Stimulated activated CD8-positive, alpha-beta memory T cell treated with anti-CD3 and anti-CD28 coated beads, Interleukin-7, amount 100 ng/mL, for 48 hours (primary cell): ENCODE measurements around the gene GOLPH3.
"Not testable (repeated sequence)": the region's sequence is repeated elsewhere in the genome, so short reads cannot be mapped to it uniquely, and the experiment has no call there.

ENCODE experiments used
- DNase-seq, 2 donors: peaks; one replicate each; pipeline ENCODE4 v3.0.0-alpha.2; 2020; ENCODE audit warnings: low read depth in 1 of 2; ENCODE audit errors: extremely low read depth in 1 of 2

GOLPH3 gene

DNA sequence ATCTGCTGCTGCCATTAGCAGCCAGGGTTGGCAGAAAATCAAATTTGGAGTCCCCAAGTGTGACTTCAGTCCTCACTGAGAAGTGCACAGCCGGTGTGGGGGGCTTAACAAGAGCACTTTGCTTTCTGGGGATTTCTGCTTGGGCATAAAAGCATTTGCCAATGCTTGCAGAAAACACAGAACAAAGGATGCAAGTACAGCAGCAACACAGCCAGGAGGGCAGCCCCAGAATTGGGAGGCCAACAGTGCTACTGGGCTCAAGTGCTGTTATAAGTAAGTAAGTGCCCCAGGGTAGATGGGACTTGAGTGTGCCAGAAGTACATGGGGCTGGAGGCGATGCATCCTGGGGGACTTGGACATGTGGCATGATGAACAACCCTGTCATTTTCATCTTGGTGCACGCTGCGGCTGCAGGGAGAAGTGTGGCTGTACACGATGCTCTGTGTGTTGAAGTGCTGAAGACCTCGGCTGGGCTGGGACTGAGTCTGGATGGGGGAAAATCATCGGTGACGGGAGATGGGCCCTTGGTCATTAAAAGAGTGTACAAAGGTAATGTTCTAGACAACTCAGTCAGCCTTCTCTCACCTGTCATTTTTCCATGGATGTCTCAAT, 73.3 kb downstream of the GOLPH3 start:
- no peak for DNase-seq

GRCh38 chr5:32100230-32100629, 73.9 kb downstream of the GOLPH3 start:
- no peak for DNase-seq

DNA sequence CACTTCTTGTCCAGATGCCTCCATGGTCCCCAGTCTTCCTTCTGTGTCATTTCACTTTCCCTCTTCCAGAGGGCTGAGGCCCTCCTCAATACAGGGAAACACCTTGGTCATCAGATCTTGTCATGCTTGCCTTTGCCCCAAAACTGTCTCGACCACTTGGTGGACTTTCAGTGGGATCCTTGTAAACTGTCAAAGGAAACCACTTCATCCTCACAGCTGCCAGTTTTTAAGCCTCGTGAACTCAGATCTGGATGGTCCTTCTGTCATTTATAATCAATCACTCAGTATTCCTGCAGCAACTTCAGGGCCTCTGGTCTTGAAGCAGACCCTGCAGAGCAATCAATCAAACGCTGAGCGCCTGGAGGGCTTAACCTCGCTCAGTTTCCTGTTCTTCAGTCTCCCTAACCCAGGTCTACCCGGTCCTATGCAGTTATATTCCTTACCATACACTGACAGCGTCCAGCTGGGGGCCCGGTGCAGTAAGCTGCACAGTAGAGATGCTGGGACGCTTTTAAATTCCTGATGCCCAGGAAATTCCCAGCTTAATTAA, 74.6 kb downstream of the GOLPH3 start:
- DNase-seq, result no peak

DNA sequence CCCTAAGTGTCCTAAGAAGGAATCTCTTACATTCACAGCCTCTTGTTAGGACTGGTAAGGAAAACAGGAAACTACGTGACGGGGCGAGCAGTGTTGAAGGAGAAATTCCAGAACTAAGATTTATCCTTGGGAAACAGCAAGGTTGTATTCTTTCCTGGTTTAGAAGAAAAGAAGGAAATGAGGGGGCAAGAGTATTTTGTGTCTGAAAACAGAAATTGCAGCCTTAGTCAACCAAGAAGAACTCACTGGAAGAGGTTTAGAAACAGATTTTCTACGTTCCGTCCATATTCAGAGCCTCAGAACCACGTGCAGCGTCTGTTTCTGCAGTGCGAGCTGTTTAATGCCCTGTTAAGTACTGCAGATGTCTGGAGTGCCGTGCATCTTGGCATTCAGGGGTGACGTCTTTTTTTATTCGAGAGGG, 75.2 kb downstream of the GOLPH3 start:
- DNase-seq, result no peak

- DNase-seq, result no peak
These were observed 75.8 kb downstream of the GOLPH3 start for GRCh38 chr5:32098291-32098690.

- no peak for DNase-seq
These were observed 77.1 kb downstream of the GOLPH3 start for GRCh38 chr5:32096891-32097595.

DNA sequence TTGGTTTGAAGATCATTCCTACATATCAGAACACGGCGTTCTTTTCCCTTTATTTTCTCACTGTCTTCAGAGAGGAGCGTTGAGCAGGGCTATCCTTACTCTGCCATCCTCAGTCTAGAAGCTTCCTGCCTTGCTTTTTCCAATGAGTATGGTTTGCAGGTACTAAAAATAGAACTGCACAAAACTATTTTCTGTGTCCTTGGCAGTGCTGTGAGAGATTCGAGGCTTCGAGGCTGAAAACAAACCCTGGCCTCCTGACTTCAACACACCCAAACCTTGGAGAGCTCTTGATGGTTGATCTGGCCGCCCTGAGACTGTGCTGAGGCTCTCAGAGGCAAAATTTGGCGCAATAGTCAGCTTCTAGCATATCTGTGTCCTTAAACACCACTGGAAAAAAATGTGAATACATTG, 78.9 kb downstream of the GOLPH3 start:
- DNase-seq, result no peak

DNA sequence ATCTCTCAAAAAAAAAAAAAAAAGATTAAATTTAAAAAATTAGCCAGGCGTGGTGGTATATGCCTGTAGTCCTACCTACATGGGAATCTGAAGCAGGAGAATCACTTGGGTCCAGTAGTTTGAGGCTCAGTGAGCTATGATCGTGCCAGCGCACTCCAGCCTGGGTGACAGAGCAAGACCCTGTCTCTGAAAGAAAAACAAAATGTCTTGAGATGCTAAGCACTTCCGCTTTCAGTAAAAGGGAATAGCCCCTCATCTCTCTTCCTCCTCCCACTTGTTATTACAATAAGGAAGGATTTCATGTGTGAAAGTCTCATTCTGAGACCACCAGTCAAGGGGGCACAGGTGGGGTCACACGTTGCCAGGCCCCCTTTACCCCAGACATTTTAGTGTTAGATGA, 79.4 kb downstream of the GOLPH3 start:
- DNase-seq, result no peak

- peak; percentile 26 to 40 for DNase-seq
These were observed 80.9 kb downstream of the GOLPH3 start for GRCh38 chr5:32092938-32093812.

DNA sequence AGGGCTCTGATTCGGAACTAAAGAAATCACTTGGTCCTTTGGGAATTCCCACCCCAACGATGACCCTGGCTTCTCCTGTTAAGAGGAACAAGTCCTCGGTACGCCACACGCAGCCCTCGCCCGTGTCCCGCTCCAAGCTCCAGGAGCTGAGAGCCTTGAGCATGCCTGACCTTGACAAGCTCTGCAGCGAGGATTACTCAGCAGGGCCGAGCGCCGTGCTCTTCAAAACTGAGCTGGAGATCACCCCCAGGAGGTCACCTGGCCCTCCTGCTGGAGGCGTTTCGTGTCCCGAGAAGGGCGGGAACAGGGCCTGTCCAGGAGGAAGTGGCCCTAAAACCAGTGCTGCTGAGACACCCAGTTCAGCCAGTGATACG, 83.4 kb downstream of the GOLPH3 start:
- DNase-seq, result no peak

- DNase-seq, result no peak
These were observed 83.9 kb downstream of the GOLPH3 start for GRCh38 chr5:32090026-32090754.

- DNase-seq, result no peak
These were observed 84.7 kb downstream of the GOLPH3 start for GRCh38 chr5:32089146-32090000.

DNA sequence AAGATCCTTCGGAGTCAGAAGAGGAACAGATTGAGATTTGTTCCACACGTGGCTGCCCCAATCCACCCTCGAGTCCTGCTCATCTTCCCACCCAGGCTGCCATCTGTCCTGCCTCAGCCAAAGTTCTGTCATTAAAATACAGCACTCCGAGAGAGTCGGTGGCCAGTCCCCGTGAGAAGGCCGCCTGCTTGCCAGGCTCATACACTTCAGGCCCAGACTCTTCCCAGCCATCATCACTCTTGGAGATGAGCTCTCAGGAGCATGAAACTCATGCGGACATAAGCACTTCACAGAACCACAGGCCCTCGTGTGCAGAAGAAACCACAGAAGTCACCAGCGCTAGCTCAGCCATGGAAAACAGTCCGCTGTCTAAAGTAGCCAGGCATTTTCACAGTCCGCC, 85.9 kb downstream of the GOLPH3 start:
- no peak for DNase-seq

- no peak for DNase-seq
These were observed 86.7 kb downstream of the GOLPH3 start for GRCh38 chr5:32087086-32088082.

- no peak for DNase-seq
These were observed 90.1 kb downstream of the GOLPH3 start for GRCh38 chr5:32083981-32084430.

- no peak for DNase-seq
These were observed 91.4 kb downstream of the GOLPH3 start for GRCh38 chr5:32082701-32083100.

- not testable (repeated sequence) for DNase-seq
These were observed 93.6 kb downstream of the GOLPH3 start for GRCh38 chr5:32080565-32080964.

GRCh38 chr5:32078855-32079254, 95.3 kb downstream of the GOLPH3 start:
- DNase-seq, result not testable (repeated sequence)
